Nephron (organoid): ENCODE results near the gene TXNIP.
A peak's percentile ranks its signal among the peaks of the same experiment; 100 is the strongest.

ENCODE experiments used
- H3K27ac Mint-ChIP-seq, 3 experiments: 2 replicates each; pipeline ENCODE4 v1.8.0; 2020; ENCODE audit warnings: mixed read lengths in 3 of 3, mild to moderate bottlenecking in 2 of 3, moderate library complexity in 1 of 3
- H3K27me3 Mint-ChIP-seq: 2 replicates; pipeline ENCODE4 v1.8.0; 2021; ENCODE audit warnings: low read depth, mild to moderate bottlenecking, moderate library complexity, mixed read lengths
- H3K36me3 Mint-ChIP-seq: 2 replicates; pipeline ENCODE4 v1.8.0; 2020; ENCODE audit warnings: low read depth, mixed read lengths
- H3K4me1 Mint-ChIP-seq: 2 replicates; pipeline ENCODE4 v1.8.0; 2020; ENCODE audit warnings: mixed read lengths
- H3K4me3 Mint-ChIP-seq, 3 experiments: 2 replicates each; pipeline ENCODE4 v1.8.0; 2020; ENCODE audit warnings: mild to moderate bottlenecking in 3 of 3, mixed read lengths in 3 of 3, moderate library complexity in 2 of 3
- H3K9me3 Mint-ChIP-seq: 2 replicates; pipeline ENCODE4 v1.8.0; 2020; ENCODE audit warnings: mixed read lengths
- CTCF ChIP-seq, 3 experiments: fragments of 200-600 bp; sonication (generic); IDR thresholded peaks; one replicate each; pipeline ENCODE4 v1.5.0; 2021; ENCODE audit warnings: antibody characterized with exemption in 3 of 3; ENCODE audit not compliant: unreplicated experiment in 3 of 3

Gene TXNIP

GRCh38 chr1:145999321-146000024, 3.1 kb upstream of the TXNIP start:
- H3K27me3 Mint-ChIP-seq: no peaks in the 10 kb centered on the region
- no peak for TF ChIP-seq CTCF (IDR thresholded peaks at IDR 0.05; ENCODE audit: unreplicated experiment in 3 of 3)
- H3K27ac Mint-ChIP-seq: peak overlapping the region; percentile 65 to 95 (median 93)
- H3K9me3 Mint-ChIP-seq: no peaks in the 10 kb centered on the region
- peaks cover 20% of the 10 kb centered on the region for H3K36me3 Mint-ChIP-seq
- H3K4me3 Mint-ChIP-seq: peak overlapping the region; percentile 59 to 79 (median 62)
- peaks cover 23% of the 10 kb centered on the region for H3K4me1 Mint-ChIP-seq

GRCh38 chr1:145997718-145998023, 1.3 kb upstream of the TXNIP start:
- Mint-ChIP-seq H3K9me3 (no peaks in the 10 kb centered on the region), H3K27me3 (no peaks in the 10 kb centered on the region), H3K27ac (peak overlapping the region; percentile 95 to 97 (median 95)), H3K4me1 (peaks cover 40% of the 10 kb centered on the region), H3K36me3 (peaks cover 38% of the 10 kb centered on the region), H3K4me3 (peak overlapping the region; percentile 90 to 96 (median 94))
- no peak for TF ChIP-seq CTCF (IDR thresholded peaks at IDR 0.05; ENCODE audit: unreplicated experiment in 3 of 3)

- H3K4me1 Mint-ChIP-seq: peaks cover 45% of the 10 kb centered on the region
- peak overlapping the region; percentile 90 to 96 (median 94) for H3K4me3 Mint-ChIP-seq
- H3K9me3 Mint-ChIP-seq: no peaks in the 10 kb centered on the region
- peak overlapping the region; percentile 95 to 97 (median 95) for H3K27ac Mint-ChIP-seq
- H3K36me3 Mint-ChIP-seq: peaks cover 43% of the 10 kb centered on the region
- TF ChIP-seq CTCF (IDR thresholded peaks at IDR 0.05; ENCODE audit: unreplicated experiment in 3 of 3): no peak
- H3K27me3 Mint-ChIP-seq: no peaks in the 10 kb centered on the region
Observed at GRCh38 chr1:145997016-145997717, 788 bp upstream of the TXNIP start.

GRCh38 chr1:145995964-145996432, 381 bp downstream of the TXNIP start:
- peak overlapping the region; percentile 90 to 96 (median 94) for H3K4me3 Mint-ChIP-seq
- H3K27ac Mint-ChIP-seq: peak overlapping the region; percentile 95 to 97 (median 95)
- peaks cover 55% of the 10 kb centered on the region for H3K36me3 Mint-ChIP-seq
- H3K27me3 Mint-ChIP-seq: no peaks in the 10 kb centered on the region
- peaks cover 55% of the 10 kb centered on the region for H3K4me1 Mint-ChIP-seq
- TF ChIP-seq CTCF (IDR thresholded peaks at IDR 0.05; ENCODE audit: unreplicated experiment in 3 of 3): no peak
- H3K9me3 Mint-ChIP-seq: no peaks in the 10 kb centered on the region

GRCh38 chr1:145995148-145995881, 1.1 kb downstream of the TXNIP start:
- H3K4me3 Mint-ChIP-seq: peak overlapping the region; percentile 90 to 96 (median 94)
- no peak for TF ChIP-seq CTCF (IDR thresholded peaks at IDR 0.05; ENCODE audit: unreplicated experiment in 3 of 3)
- peak overlapping the region; percentile 95 to 97 (median 95) for H3K27ac Mint-ChIP-seq
- no peaks in the 10 kb centered on the region for H3K9me3 Mint-ChIP-seq
- peaks cover 58% of the 10 kb centered on the region for H3K36me3 Mint-ChIP-seq
- no peaks in the 10 kb centered on the region for H3K27me3 Mint-ChIP-seq
- H3K4me1 Mint-ChIP-seq: peaks cover 62% of the 10 kb centered on the region
